HepG2 (cell line): Measurements from ENCODE around the gene ALG9. TPM values are rescaled to one million over a fixed set of nuclear protein-coding genes. Genes with fewer than 3 reads are reported as not detected.

ENCODE experiments used
- CENPBD1 ChIP-seq: sonication (generic); formaldehyde crosslinking; IDR thresholded peaks from 2 replicates; pipeline ENCODE4 v1.8.0; 2022; ENCODE audit warnings: missing genetic modification reagents, low read depth, mild to moderate bottlenecking, borderline replicate concordance
- CSRNP2 ChIP-seq: sonication (generic); formaldehyde crosslinking; conservative IDR thresholded peaks from 2 replicates; pipeline ENCODE4 v1.8.0; 2022; ENCODE audit warnings: low read depth, missing genetic modification reagents
- DPF2 ChIP-seq: sonication (generic); formaldehyde crosslinking; IDR thresholded peaks from 2 replicates; pipeline ENCODE4 v1.4.0; 2020; ENCODE audit warnings: mild to moderate bottlenecking, low read depth, missing genetic modification reagents, borderline replicate concordance
- EHMT2 ChIP-seq: fragments of 200-600 bp; sonication (generic); IDR thresholded peaks from 2 replicates; pipeline ENCODE4 v1.7.0; 2017; ENCODE audit warnings: antibody characterized with exemption, low read depth, low read length, borderline replicate concordance
- FOXJ3 ChIP-seq: sonication (generic); formaldehyde crosslinking; IDR thresholded peaks from 2 replicates; pipeline ENCODE4 v1.4.0; 2020; ENCODE audit warnings: missing genetic modification reagents, mild to moderate bottlenecking, borderline replicate concordance
- FOXM1 ChIP-seq: sonication (generic); formaldehyde crosslinking; IDR thresholded peaks from 2 replicates; pipeline ENCODE4 v1.5.0; 2020; ENCODE audit warnings: missing genetic modification reagents
- GFI1 ChIP-seq: sonication (generic); formaldehyde crosslinking; IDR thresholded peaks from 2 replicates; pipeline ENCODE4 v1.5.0; 2020; ENCODE audit warnings: missing genetic modification reagents, mild to moderate bottlenecking, borderline replicate concordance
- HDAC2 ChIP-seq: sonication (generic); formaldehyde crosslinking; IDR thresholded peaks from 2 replicates; pipeline ENCODE4 v1.4.0; 2020; ENCODE audit warnings: missing genetic modification reagents
- HNF1B ChIP-seq: sonication (generic); formaldehyde crosslinking; IDR thresholded peaks from 2 replicates; pipeline ENCODE4 v1.5.1; 2020; ENCODE audit warnings: mild to moderate bottlenecking, moderate library complexity, missing genetic modification reagents
- KLF12 ChIP-seq: sonication (generic); formaldehyde crosslinking; IDR thresholded peaks from 2 replicates; pipeline ENCODE4 v1.4.0; 2020; ENCODE audit warnings: missing genetic modification reagents, borderline replicate concordance
- NFIB ChIP-seq: sonication (generic); formaldehyde crosslinking; IDR thresholded peaks from 2 replicates; pipeline ENCODE4 v1.9.0; 2021; ENCODE audit warnings: missing genetic modification reagents, mild to moderate bottlenecking, borderline replicate concordance
- ONECUT2 ChIP-seq: sonication (generic); formaldehyde crosslinking; IDR thresholded peaks from 2 replicates; pipeline ENCODE4 v1.4.0; 2020; ENCODE audit warnings: missing genetic modification reagents
- PHF20 ChIP-seq: sonication (generic); formaldehyde crosslinking; IDR thresholded peaks from 2 replicates; pipeline ENCODE4 v1.5.0; 2020; ENCODE audit warnings: mild to moderate bottlenecking, missing genetic modification reagents
- PHF5A ChIP-seq: IDR thresholded peaks from one replicate; pipeline ENCODE4 v1.6.1; 2018; ENCODE audit warnings: low read depth, missing genetic modification reagents; ENCODE audit not compliant: unreplicated experiment
- SAFB2 ChIP-seq: sonication (generic); formaldehyde crosslinking; IDR thresholded peaks from 2 replicates; pipeline ENCODE4 v1.5.1; 2020; ENCODE audit warnings: missing genetic modification reagents, low read depth, mild to moderate bottlenecking, borderline replicate concordance
- SYNCRIP ChIP-seq: fragments of 200-400 bp; formaldehyde crosslinking; IDR thresholded peaks from 2 replicates; pipeline ENCODE4 v1.6.1; 2018; ENCODE audit warnings: mild to moderate bottlenecking, low read depth, low read length; ENCODE audit not compliant: insufficient read depth
- TERF1 ChIP-seq: sonication (generic); formaldehyde crosslinking; IDR thresholded peaks from 2 replicates; pipeline ENCODE4 v1.8.0; 2022; ENCODE audit warnings: mild to moderate bottlenecking, missing genetic modification reagents, moderate library complexity
- ZNF350 ChIP-seq: sonication (generic); formaldehyde crosslinking; IDR thresholded peaks from 2 replicates; pipeline ENCODE4 v1.4.0; 2020; ENCODE audit warnings: mild to moderate bottlenecking, low read depth, missing genetic modification reagents, borderline replicate concordance
- ZSCAN30 ChIP-seq: sonication (generic); formaldehyde crosslinking; IDR thresholded peaks from 2 replicates; pipeline ENCODE4 v1.5.0; 2020; ENCODE audit warnings: mild to moderate bottlenecking, missing genetic modification reagents
- polyA plus RNA-seq, 8 experiments: library from polyadenylated mRNA; depleted of rRNA in 3 of 8; stranded (reverse) in 7 of 8; unstranded in 1 of 8; fragments of >200 nt; fragmentation: Illumina TruSeq in 4 of 8; extraction: Trizol in 4 of 8; gene quantifications; 2 replicates each; pipeline versions ENCODE4 v1.2.1 to v1.2.3, GENCODE V29; 2011 to 2016; ENCODE audit warnings: low read depth in 4 of 8, missing spikeins in 1 of 8, mixed read lengths in 1 of 8; ENCODE audit not compliant: insufficient read depth in 1 of 8
- total RNA-seq, 5 experiments: library from RNA; depleted of rRNA; stranded (reverse); fragments of >200 nt; fragmentation: Illumina TruSeq; extraction: Trizol; gene quantifications; 2 replicates each; pipeline ENCODE4 v1.2.3, GENCODE V29; 2016; ENCODE audit warnings: low read depth in 1 of 5
- TF ChIP-seq, protein P1 (sequence below): sonication (generic); formaldehyde crosslinking; IDR thresholded peaks from 2 replicates; pipeline ENCODE4 v1.5.0; 2020; ENCODE audit warnings: missing genetic modification reagents, mild to moderate bottlenecking, borderline replicate concordance
- TF ChIP-seq, protein P2 (sequence below): sonication (generic); formaldehyde crosslinking; IDR thresholded peaks from 2 replicates; pipeline ENCODE4 v1.5.0; 2020; ENCODE audit warnings: missing genetic modification reagents

ALG9 gene
- total and polyA plus RNA-seq, 2 of the 13 experiments (the other 11 are each of a cell fraction or from before 2014, with no cell fraction given) = 39.4 to 40.6 TPM

DNA sequence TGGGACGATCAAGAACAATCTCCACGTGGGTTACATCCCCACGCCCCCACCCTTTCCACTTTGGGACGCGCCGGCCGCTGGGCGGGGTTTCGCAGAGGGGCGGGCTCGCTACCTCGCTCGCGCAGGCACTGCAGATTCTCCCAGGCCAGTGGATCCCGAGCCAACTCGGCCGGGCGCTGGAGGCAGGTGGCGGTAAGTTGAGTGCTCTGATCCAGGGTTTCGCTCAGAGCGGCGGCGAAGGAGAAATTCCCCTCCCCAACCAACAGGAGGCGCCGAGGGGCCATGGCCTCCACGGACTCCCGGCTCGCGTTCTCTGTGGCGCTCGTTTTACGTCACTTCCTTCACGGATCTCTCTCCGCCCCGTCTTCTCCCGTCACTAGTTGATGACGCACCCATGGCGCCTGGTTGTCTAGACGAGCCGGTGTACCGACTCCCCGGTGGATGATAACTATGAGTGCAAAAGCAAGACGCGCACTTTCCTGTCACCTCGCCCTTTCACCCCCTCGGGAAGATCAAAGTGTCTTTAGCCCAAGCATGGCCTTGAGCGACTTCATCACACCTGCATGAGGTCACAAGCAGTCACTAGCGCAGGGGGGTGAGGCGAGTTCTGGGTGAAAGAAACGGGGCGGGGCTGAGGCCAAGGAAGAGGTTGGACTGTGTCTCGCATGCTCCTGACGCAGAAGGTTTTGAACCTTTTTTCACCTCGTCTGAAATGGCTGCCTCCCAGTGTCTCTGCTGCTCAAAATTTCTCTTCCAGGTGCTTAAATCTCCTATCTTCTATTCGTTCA is 7.7 kb upstream of the ALG9 start, which contains the start of the genes CFAP68 and FDXACB1 (continued):
- no peak for TF ChIP-seq CENPBD1 (CRISPR knock-in tag)
- TF ChIP-seq NFIB (CRISPR knock-in tag) = no peak
- TF ChIP-seq GFI1 = no peak; the same call in none of the 2 replicates
- no peak for TF ChIP-seq ZSCAN30 (CRISPR knock-in tag)
- no peak; the same call in 1 of the 2 replicates for TF ChIP-seq EHMT2
- peak; percentile 52; the same call in 1 of the 2 replicates for TF ChIP-seq ONECUT2
- no peak for TF ChIP-seq CSRNP2 (CRISPR knock-in tag)
- peak; percentile 84 for TF ChIP-seq HDAC2 (CRISPR knock-in tag)
- peak; percentile 85; the same call in 1 of the 2 replicates for TF ChIP-seq HNF1B (CRISPR knock-in tag)
- no peak for TF ChIP-seq PHF5A (CRISPR knock-in tag)
- TF ChIP-seq, protein P1, sequence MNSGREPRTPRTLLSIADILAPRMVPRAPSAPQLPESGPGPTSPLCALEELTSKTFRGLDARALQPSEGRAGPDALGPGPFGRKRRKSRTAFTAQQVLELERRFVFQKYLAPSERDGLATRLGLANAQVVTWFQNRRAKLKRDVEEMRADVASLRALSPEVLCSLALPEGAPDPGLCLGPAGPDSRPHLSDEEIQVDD (CRISPR knock-in tag) = no peak
- no peak for TF ChIP-seq FOXM1 (CRISPR knock-in tag)
- TF ChIP-seq SYNCRIP = no peak
- peak; percentile 94 for TF ChIP-seq ZNF350
- TF ChIP-seq PHF20 (CRISPR knock-in tag) = peak; percentile 98
- TF ChIP-seq, protein P2, sequence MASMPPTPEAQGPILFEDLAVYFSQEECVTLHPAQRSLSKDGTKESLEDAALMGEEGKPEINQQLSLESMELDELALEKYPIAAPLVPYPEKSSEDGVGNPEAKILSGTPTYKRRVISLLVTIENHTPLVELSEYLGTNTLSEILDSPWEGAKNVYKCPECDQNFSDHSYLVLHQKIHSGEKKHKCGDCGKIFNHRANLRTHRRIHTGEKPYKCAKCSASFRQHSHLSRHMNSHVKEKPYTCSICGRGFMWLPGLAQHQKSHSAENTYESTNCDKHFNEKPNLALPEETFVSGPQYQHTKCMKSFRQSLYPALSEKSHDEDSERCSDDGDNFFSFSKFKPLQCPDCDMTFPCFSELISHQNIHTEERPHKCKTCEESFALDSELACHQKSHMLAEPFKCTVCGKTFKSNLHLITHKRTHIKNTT (CRISPR knock-in tag) = no peak
- no peak for TF ChIP-seq TERF1 (CRISPR knock-in tag)
- peak; percentile 83 for TF ChIP-seq FOXJ3 (CRISPR knock-in tag)
- TF ChIP-seq SAFB2 = no peak; the same call in 1 of the 2 replicates
- peak; percentile 78; the same call in 1 of the 2 replicates for TF ChIP-seq KLF12 (CRISPR knock-in tag)
- no peak for TF ChIP-seq DPF2 (CRISPR knock-in tag)
